ENCODE results near the gene HIGD1A.

The HIGD1A gene

GRCh38 chr3:42829083-42829627, 24.9 kb upstream of the HIGD1A start:
- ChIA-PET CTCF (interaction anchor here (1.0 to 1.5 kb wide), 4 partner anchors 44 to 55 kb away, joined by 3 to 8 read pairs (median 4); no protein-coding TSS in a partner anchor), POLR2A (interaction anchor here (0.6 kb wide), 1 partner anchor 12 kb away, joined by 3 read pairs; no protein-coding TSS in a partner anchor)

GRCh38 chr3:42827654-42828053, 23.4 kb upstream of the HIGD1A start:
- Histone ChIP-seq H3K27ac (ENCODE audit: insufficient read depth in 1 of 2, low read depth in 1 of 2, low read length in 2 of 2, poor library complexity in 1 of 2, severe bottlenecking in 2 of 2) (no peak overlapping the region), H3K27me3 (replicated peaks in 2 of 5; ENCODE audit: control insufficient read depth in 4 of 5, insufficient read depth in 5 of 5, low read length in 4 of 5) (no peaks in the 10 kb centered on the region), H3K9me3 (ENCODE audit: control extremely low read depth in 1 of 5, control insufficient read depth in 4 of 5, insufficient read depth in 2 of 5, low read depth in 1 of 5, low read length in 4 of 5) (peaks cover 0 to 2% (median 0%) of the 10 kb centered on the region in 5 experiments), H3K4me1 (ENCODE audit: control extremely low read depth in 1 of 4, control insufficient read depth in 4 of 4, insufficient read depth in 4 of 4, low read length in 3 of 4) (peaks cover 0 to 6% (median 0%) of the 10 kb centered on the region in 4 experiments), H3K36me3 (ENCODE audit: control insufficient read depth in 4 of 4, insufficient read depth in 4 of 4, low read length in 3 of 4) (no peaks in the 10 kb centered on the region), H3K4me3 (ENCODE audit: control insufficient read depth in 1 of 7, extremely low read depth in 1 of 7, insufficient read depth in 4 of 7, low read depth in 2 of 7, low read length in 6 of 7) (no peak overlapping the region)
- ChIA-PET CTCF (interaction anchor here (0.7 to 1.2 kb wide), 5 partner anchors 10 to 48 kb away, joined by 3 to 4 read pairs (median 4); no protein-coding TSS in a partner anchor), POLR2A (no interaction called here)
- no peak for DNase-seq
- 100% methylated on average over 2 of the region's 4 CpGs for WGBS (ENCODE audit: insufficient coverage)

More at GRCh38 chr3:42829083-42829627, 24.9 kb upstream of the HIGD1A start:
- no peaks in the 10 kb centered on the region for H3K36me3 ChIP-seq (ENCODE audit: control insufficient read depth in 4 of 4, insufficient read depth in 4 of 4, low read length in 3 of 4)
- H3K27ac ChIP-seq (ENCODE audit: insufficient read depth in 1 of 2, low read depth in 1 of 2, low read length in 2 of 2, poor library complexity in 1 of 2, severe bottlenecking in 2 of 2) = no peak overlapping the region
- H3K4me3 ChIP-seq (ENCODE audit: control insufficient read depth in 1 of 7, extremely low read depth in 1 of 7, insufficient read depth in 4 of 7, low read depth in 2 of 7, low read length in 6 of 7) = no peak overlapping the region
- H3K9me3 ChIP-seq (ENCODE audit: control extremely low read depth in 1 of 5, control insufficient read depth in 4 of 5, insufficient read depth in 2 of 5, low read depth in 1 of 5, low read length in 4 of 5) = peaks cover 0 to 2% (median 0%) of the 10 kb centered on the region in 5 experiments
- H3K27me3 ChIP-seq (replicated peaks in 2 of 5; ENCODE audit: control insufficient read depth in 4 of 5, insufficient read depth in 5 of 5, low read length in 4 of 5) = no peaks in the 10 kb centered on the region
- peaks cover 0 to 6% (median 0%) of the 10 kb centered on the region in 4 experiments for H3K4me1 ChIP-seq (ENCODE audit: control extremely low read depth in 1 of 4, control insufficient read depth in 4 of 4, insufficient read depth in 4 of 4, low read length in 3 of 4)
- WGBS (ENCODE audit: insufficient coverage) = 100% methylated on average over 4 of the region's 5 CpGs
- DNase-seq = no peak

DNA sequence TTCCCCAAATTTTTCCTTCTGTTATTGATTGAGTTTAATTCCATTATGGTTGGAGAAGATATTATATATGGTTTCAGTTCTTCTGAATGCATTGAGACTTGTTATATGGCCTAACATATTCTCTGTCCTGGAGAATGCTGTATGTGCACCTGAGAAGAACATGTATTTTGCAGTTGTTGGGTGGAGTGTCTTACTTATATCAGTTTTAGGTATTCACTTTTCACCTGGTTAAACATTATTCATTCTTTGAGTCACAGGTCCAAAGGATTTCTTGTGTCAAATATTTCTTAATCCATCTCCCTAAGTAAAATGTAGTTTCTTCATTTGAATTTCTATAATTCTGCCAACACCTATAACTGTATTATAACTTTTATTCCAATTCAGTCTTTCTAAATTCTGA, 22.7 kb upstream of the HIGD1A start:
- H3K36me3 ChIP-seq (ENCODE audit: control insufficient read depth in 4 of 4, insufficient read depth in 4 of 4, low read length in 3 of 4) = no peaks in the 10 kb centered on the region
- peaks cover 0 to 6% (median 0%) of the 10 kb centered on the region in 4 experiments for H3K4me1 ChIP-seq (ENCODE audit: control extremely low read depth in 1 of 4, control insufficient read depth in 4 of 4, insufficient read depth in 4 of 4, low read length in 3 of 4)
- H3K27ac ChIP-seq (ENCODE audit: insufficient read depth in 1 of 2, low read depth in 1 of 2, low read length in 2 of 2, poor library complexity in 1 of 2, severe bottlenecking in 2 of 2) = no peak overlapping the region
- POLR2A ChIA-PET = no interaction called here
- CTCF ChIA-PET = no interaction called here
- DNase-seq = no peak
- peaks cover 0 to 2% (median 0%) of the 10 kb centered on the region in 5 experiments for H3K9me3 ChIP-seq (ENCODE audit: control extremely low read depth in 1 of 5, control insufficient read depth in 4 of 5, insufficient read depth in 2 of 5, low read depth in 1 of 5, low read length in 4 of 5)
- no peaks in the 10 kb centered on the region for H3K27me3 ChIP-seq (replicated peaks in 2 of 5; ENCODE audit: control insufficient read depth in 4 of 5, insufficient read depth in 5 of 5, low read length in 4 of 5)
- H3K4me3 ChIP-seq (ENCODE audit: control insufficient read depth in 1 of 7, extremely low read depth in 1 of 7, insufficient read depth in 4 of 7, low read depth in 2 of 7, low read length in 6 of 7) = no peak overlapping the region

DNA sequence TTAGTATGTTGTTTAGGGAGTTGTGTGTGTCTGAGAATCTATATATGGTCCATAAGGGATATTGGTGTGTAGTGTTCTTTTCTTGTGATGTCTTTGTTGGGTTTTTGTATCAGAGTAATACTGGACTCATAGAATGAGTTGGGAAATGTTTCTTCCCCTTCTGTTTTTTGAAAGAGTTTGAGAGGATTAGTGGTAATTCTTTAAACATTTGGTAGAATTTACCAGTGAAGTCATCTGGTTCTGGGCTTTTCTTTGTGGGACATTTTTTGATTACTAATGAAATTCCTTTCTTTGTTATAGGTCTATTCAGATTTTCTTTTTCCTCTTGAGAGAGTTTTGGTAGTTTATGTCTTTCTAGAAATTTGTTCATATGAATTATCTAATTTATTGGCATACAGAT, 21.9 kb upstream of the HIGD1A start:
- Histone ChIP-seq H3K9me3 (ENCODE audit: control extremely low read depth in 1 of 5, control insufficient read depth in 4 of 5, insufficient read depth in 2 of 5, low read depth in 1 of 5, low read length in 4 of 5) (peaks cover 0 to 2% (median 0%) of the 10 kb centered on the region in 5 experiments), H3K4me3 (ENCODE audit: control insufficient read depth in 1 of 7, extremely low read depth in 1 of 7, insufficient read depth in 4 of 7, low read depth in 2 of 7, low read length in 6 of 7) (no peak overlapping the region), H3K27me3 (replicated peaks in 2 of 5; ENCODE audit: control insufficient read depth in 4 of 5, insufficient read depth in 5 of 5, low read length in 4 of 5) (no peaks in the 10 kb centered on the region), H3K36me3 (ENCODE audit: control insufficient read depth in 4 of 4, insufficient read depth in 4 of 4, low read length in 3 of 4) (no peaks in the 10 kb centered on the region), H3K4me1 (ENCODE audit: control extremely low read depth in 1 of 4, control insufficient read depth in 4 of 4, insufficient read depth in 4 of 4, low read length in 3 of 4) (peaks cover 0 to 6% (median 0%) of the 10 kb centered on the region in 4 experiments), H3K27ac (ENCODE audit: insufficient read depth in 1 of 2, low read depth in 1 of 2, low read length in 2 of 2, poor library complexity in 1 of 2, severe bottlenecking in 2 of 2) (no peak overlapping the region)
- DNase-seq = no peak
- ChIA-PET CTCF (no interaction called here), POLR2A (no interaction called here)

DNA sequence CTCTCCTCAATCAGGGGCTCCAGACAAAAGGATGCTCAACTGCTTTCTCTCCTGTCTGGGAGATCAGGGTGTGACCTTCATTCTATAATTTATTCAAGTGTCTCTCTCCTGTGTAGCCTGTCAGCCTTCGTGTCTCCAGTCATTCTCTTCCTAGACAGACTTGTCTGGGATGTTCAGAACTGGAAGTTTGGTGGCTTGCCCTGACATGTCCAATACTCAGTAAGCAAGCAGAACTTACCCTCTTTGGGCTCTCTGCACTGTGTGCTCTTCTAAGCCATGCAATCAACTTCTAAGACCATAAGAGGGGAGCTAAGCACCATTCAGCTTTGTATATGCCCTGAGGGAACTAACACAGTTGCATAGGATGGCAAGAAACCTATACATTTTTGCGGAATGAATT, 19.1 kb upstream of the HIGD1A start:
- DNase-seq = no peak
- WGBS (ENCODE audit: insufficient coverage) = 67% methylated on average over 1 of the region's 2 CpGs
- H3K4me1 ChIP-seq (ENCODE audit: control extremely low read depth in 1 of 4, control insufficient read depth in 4 of 4, insufficient read depth in 4 of 4, low read length in 3 of 4) = peaks cover 0 to 2% (median 0%) of the 10 kb centered on the region in 4 experiments
- ChIA-PET CTCF (no interaction called here), POLR2A (no interaction called here)
- no peak overlapping the region for H3K4me3 ChIP-seq (ENCODE audit: control insufficient read depth in 1 of 7, extremely low read depth in 1 of 7, insufficient read depth in 4 of 7, low read depth in 2 of 7, low read length in 6 of 7)
- H3K9me3 ChIP-seq (ENCODE audit: control extremely low read depth in 1 of 5, control insufficient read depth in 4 of 5, insufficient read depth in 2 of 5, low read depth in 1 of 5, low read length in 4 of 5) = peaks cover 0 to 2% (median 0%) of the 10 kb centered on the region in 5 experiments
- H3K27me3 ChIP-seq (replicated peaks in 2 of 5; ENCODE audit: control insufficient read depth in 4 of 5, insufficient read depth in 5 of 5, low read length in 4 of 5) = no peaks in the 10 kb centered on the region
- no peaks in the 10 kb centered on the region for H3K36me3 ChIP-seq (ENCODE audit: control insufficient read depth in 4 of 4, insufficient read depth in 4 of 4, low read length in 3 of 4)
- no peak overlapping the region for H3K27ac ChIP-seq (ENCODE audit: insufficient read depth in 1 of 2, low read depth in 1 of 2, low read length in 2 of 2, poor library complexity in 1 of 2, severe bottlenecking in 2 of 2)

- POLR2A ChIA-PET = interaction anchor here (0.6 kb wide), 1 partner anchor 609 kb away, joined by 3 read pairs; no protein-coding TSS in a partner anchor
- Histone ChIP-seq H3K4me1 (ENCODE audit: control extremely low read depth in 1 of 4, control insufficient read depth in 4 of 4, insufficient read depth in 4 of 4, low read length in 3 of 4) (peaks cover 0 to 2% (median 0%) of the 10 kb centered on the region in 4 experiments), H3K4me3 (ENCODE audit: control insufficient read depth in 1 of 7, extremely low read depth in 1 of 7, insufficient read depth in 4 of 7, low read depth in 2 of 7, low read length in 6 of 7) (no peak overlapping the region), H3K9me3 (ENCODE audit: control extremely low read depth in 1 of 5, control insufficient read depth in 4 of 5, insufficient read depth in 2 of 5, low read depth in 1 of 5, low read length in 4 of 5) (peaks cover 0 to 2% (median 0%) of the 10 kb centered on the region in 5 experiments), H3K36me3 (ENCODE audit: control insufficient read depth in 4 of 4, insufficient read depth in 4 of 4, low read length in 3 of 4) (no peaks in the 10 kb centered on the region), H3K27ac (ENCODE audit: insufficient read depth in 1 of 2, low read depth in 1 of 2, low read length in 2 of 2, poor library complexity in 1 of 2, severe bottlenecking in 2 of 2) (no peak overlapping the region), H3K27me3 (replicated peaks in 2 of 5; ENCODE audit: control insufficient read depth in 4 of 5, insufficient read depth in 5 of 5, low read length in 4 of 5) (no peaks in the 10 kb centered on the region)
- CTCF ChIA-PET = interaction anchor here (0.6 kb wide), 1 partner anchor 35 kb away, joined by 3 read pairs; no protein-coding TSS in a partner anchor
- 100% methylated on average over 2 of the region's 3 CpGs for WGBS (ENCODE audit: insufficient coverage)
- DNase-seq = no peak
These were observed 18.5 kb upstream of the HIGD1A start for GRCh38 chr3:42822828-42823227.

- WGBS (ENCODE audit: insufficient coverage) = 87% methylated on average over 6 of the region's 6 CpGs
- no peak overlapping the region for H3K27ac ChIP-seq (ENCODE audit: insufficient read depth in 1 of 2, low read depth in 1 of 2, low read length in 2 of 2, poor library complexity in 1 of 2, severe bottlenecking in 2 of 2)
- H3K9me3 ChIP-seq (ENCODE audit: control extremely low read depth in 1 of 5, control insufficient read depth in 4 of 5, insufficient read depth in 2 of 5, low read depth in 1 of 5, low read length in 4 of 5) = peaks cover 0 to 2% (median 0%) of the 10 kb centered on the region in 5 experiments
- DNase-seq = no peak
- peaks cover 0 to 2% (median 0%) of the 10 kb centered on the region in 4 experiments for H3K4me1 ChIP-seq (ENCODE audit: control extremely low read depth in 1 of 4, control insufficient read depth in 4 of 4, insufficient read depth in 4 of 4, low read length in 3 of 4)
- no peaks in the 10 kb centered on the region for H3K36me3 ChIP-seq (ENCODE audit: control insufficient read depth in 4 of 4, insufficient read depth in 4 of 4, low read length in 3 of 4)
- ChIA-PET CTCF (interaction anchor here (1.1 to 1.3 kb wide), 4 partner anchors 8 to 40 kb away, joined by 3 to 4 read pairs (median 4); no protein-coding TSS in a partner anchor), POLR2A (no interaction called here)
- no peaks in the 10 kb centered on the region for H3K27me3 ChIP-seq (replicated peaks in 2 of 5; ENCODE audit: control insufficient read depth in 4 of 5, insufficient read depth in 5 of 5, low read length in 4 of 5)
- H3K4me3 ChIP-seq (ENCODE audit: control insufficient read depth in 1 of 7, extremely low read depth in 1 of 7, insufficient read depth in 4 of 7, low read depth in 2 of 7, low read length in 6 of 7) = no peak overlapping the region
These were observed 16.4 kb upstream of the HIGD1A start for GRCh38 chr3:42820746-42821051.

Data from common myeloid progenitor, CD34-positive (primary cell).